ENCODE results near the gene CIROP. TPM values are rescaled to one million over a fixed set of nuclear protein-coding genes. Genes with fewer than 3 reads are reported as not detected.

CIROP gene
- total RNA-seq, 2 donors from 2014 or later = not detected

DNA sequence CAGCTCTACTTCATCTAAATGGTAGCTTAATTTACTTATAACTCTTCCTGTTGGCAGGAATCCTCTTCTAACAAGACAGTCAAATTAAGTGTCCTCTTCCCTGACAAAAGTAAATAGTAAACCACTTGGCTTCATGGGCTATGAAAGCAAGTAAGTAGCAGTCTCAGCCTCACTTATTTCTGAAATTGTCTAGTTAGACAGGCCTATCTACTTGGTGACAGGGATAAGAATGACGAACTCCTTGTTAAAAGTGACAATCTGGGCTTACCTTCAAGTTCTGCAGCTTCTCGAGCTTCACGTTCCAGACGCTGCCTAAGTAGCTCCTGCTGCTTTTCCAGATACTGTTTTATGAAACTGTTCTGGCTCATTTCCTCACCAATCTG, 14.5 kb downstream of the CIROP start:
- Histone ChIP-seq H3K27me3 (no peaks in the 10 kb centered on the region), H3K9me3 (no peaks in the 10 kb centered on the region), H3K4me1 (peaks cover 4% of the 10 kb centered on the region), H3K27ac (no peak overlapping the region), H3K4me3 (no peak overlapping the region), H3K9ac (ENCODE audit: low read depth in 2 of 2, low read length in 2 of 2) (no peak overlapping the region), H3K36me3 (peaks cover 29% of the 10 kb centered on the region)
- DNase-seq = no peak
- TF ChIP-seq, protein P1, sequence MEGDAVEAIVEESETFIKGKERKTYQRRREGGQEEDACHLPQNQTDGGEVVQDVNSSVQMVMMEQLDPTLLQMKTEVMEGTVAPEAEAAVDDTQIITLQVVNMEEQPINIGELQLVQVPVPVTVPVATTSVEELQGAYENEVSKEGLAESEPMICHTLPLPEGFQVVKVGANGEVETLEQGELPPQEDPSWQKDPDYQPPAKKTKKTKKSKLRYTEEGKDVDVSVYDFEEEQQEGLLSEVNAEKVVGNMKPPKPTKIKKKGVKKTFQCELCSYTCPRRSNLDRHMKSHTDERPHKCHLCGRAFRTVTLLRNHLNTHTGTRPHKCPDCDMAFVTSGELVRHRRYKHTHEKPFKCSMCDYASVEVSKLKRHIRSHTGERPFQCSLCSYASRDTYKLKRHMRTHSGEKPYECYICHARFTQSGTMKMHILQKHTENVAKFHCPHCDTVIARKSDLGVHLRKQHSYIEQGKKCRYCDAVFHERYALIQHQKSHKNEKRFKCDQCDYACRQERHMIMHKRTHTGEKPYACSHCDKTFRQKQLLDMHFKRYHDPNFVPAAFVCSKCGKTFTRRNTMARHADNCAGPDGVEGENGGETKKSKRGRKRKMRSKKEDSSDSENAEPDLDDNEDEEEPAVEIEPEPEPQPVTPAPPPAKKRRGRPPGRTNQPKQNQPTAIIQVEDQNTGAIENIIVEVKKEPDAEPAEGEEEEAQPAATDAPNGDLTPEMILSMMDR (IDR thresholded peaks at IDR 0.05) = no peak
- intact Hi-C loops (cut with DNase I) = no loop called here

DNA sequence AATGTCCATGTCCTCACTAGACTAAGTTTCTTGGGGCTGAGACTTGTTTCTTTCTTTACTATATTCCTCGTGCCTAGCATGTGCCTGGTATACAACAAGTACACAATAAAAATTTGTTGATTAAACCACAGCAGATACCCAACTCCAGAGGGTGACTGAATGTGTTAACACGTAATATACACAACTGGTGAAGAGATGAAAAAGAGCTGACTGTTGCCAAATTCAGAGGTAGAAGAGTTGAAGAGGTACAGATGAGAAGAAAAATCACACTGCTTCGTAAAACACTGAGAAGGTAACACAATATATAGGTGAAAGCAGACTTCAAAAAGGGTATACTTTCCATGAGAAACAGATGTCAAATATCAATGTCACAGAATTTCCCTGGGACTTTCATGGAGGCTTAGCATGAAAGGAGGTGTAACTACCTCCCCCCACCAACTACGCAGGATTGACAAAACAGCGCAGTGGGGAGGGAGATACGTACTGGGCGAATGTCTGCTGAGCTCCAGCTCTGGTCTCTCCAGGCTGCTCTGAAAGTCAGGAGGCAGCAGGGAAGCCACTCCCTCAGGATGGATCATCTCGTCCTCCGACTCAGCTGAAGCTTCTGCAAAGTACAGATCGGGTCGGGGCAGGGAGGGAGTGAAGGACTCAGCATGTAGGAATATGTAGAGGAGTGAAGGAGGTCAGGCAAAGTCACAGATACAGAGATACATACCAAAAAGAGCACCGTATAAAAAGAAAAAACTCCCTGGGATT, 15.1 kb downstream of the CIROP start:
- no peak overlapping the region for H3K9ac ChIP-seq (ENCODE audit: low read depth in 2 of 2, low read length in 2 of 2)
- H3K4me3 ChIP-seq = no peak overlapping the region
- intact Hi-C loops (cut with DNase I) = no loop called here
- peaks cover 4% of the 10 kb centered on the region for H3K4me1 ChIP-seq
- DNase-seq = no peak
- TF ChIP-seq, protein P1 (IDR thresholded peaks at IDR 0.05) = no peak
- no peaks in the 10 kb centered on the region for H3K27me3 ChIP-seq
- H3K36me3 ChIP-seq = peaks cover 29% of the 10 kb centered on the region
- H3K9me3 ChIP-seq = no peaks in the 10 kb centered on the region
- no peak overlapping the region for H3K27ac ChIP-seq

DNA sequence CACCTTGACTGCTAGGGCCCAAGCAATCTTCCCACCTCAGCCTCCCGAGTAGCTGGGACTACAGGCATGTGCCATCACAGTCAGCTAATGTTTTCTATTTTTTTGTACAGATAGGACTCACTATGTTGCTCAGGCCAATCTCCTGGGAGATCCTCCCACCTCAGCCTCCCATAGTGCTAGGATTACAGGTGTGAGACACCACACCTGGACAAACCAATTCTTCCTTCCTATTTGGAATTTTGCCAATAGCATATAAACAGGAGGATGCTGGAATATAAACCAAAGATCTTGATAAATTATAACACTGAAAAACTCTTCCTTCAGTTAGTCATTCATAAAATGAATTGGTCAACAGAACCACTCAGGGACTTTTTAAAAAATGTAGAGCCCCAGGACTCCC, 18.2 kb downstream of the CIROP start:
- Histone ChIP-seq H3K9me3 (no peaks in the 10 kb centered on the region), H3K36me3 (peaks cover 33% of the 10 kb centered on the region), H3K9ac (ENCODE audit: low read depth in 2 of 2, low read length in 2 of 2) (no peak overlapping the region), H3K27ac (no peak overlapping the region), H3K4me1 (no peaks in the 10 kb centered on the region), H3K4me3 (no peak overlapping the region), H3K27me3 (no peaks in the 10 kb centered on the region)
- DNase-seq = no peak
- TF ChIP-seq, protein P1 (IDR thresholded peaks at IDR 0.05) = no peak
- intact Hi-C loops (cut with DNase I) = no loop called here

DNA sequence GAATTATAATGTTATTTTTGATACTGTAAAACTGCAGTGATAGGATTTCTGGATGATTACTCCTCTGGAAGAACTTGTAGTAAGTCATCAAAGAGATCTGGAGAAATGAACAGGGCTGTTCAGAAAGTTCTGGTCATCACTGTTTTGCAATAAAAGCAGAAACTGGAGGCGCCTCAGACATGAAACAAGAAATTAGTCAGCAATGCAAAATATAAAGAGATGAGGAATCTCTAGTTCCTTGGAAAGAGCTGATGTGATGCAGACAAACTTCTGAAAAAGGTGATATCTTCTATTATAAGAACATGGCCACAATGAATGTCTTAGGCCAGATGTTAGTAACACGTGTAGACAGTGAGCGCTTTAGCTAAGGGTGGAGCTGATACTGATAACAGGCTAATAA, 19.3 kb downstream of the CIROP start:
- Histone ChIP-seq H3K4me3 (no peak overlapping the region), H3K9me3 (no peaks in the 10 kb centered on the region), H3K27me3 (no peaks in the 10 kb centered on the region), H3K36me3 (peaks cover 36% of the 10 kb centered on the region), H3K27ac (no peak overlapping the region), H3K4me1 (no peaks in the 10 kb centered on the region), H3K9ac (ENCODE audit: low read depth in 2 of 2, low read length in 2 of 2) (no peak overlapping the region)
- intact Hi-C loops (cut with DNase I) = no loop called here
- TF ChIP-seq, protein P1 (IDR thresholded peaks at IDR 0.05) = no peak
- no peak for DNase-seq

DNA sequence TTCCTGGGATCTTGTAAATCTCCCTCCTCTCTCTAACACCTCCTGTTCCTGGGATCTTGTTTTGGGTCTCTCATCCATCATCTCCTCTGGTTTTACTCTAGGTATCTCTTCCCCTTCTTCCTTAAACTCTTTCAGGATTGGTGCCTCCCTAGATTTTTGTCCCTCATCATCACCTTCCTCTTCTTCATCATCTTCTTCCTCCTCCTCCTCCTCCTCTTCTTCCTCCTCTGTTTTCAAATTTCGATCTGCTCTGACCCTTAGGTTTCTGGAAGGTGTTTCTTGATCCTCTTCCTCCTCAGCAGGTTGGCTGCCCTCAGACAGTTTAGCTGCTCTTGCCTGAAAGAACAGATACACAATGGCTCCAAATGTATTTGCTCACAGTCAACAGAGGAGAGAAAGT, 24.3 kb downstream of the CIROP start:
- DNase-seq = no peak
- TF ChIP-seq, protein P1 (IDR thresholded peaks at IDR 0.05) = no peak
- H3K4me3 ChIP-seq = no peak overlapping the region
- no peaks in the 10 kb centered on the region for H3K9me3 ChIP-seq
- intact Hi-C loops (cut with DNase I) = no loop called here
- H3K9ac ChIP-seq (ENCODE audit: low read depth in 2 of 2, low read length in 2 of 2) = no peak overlapping the region
- no peak overlapping the region for H3K27ac ChIP-seq
- H3K36me3 ChIP-seq = peaks cover 55% of the 10 kb centered on the region
- H3K27me3 ChIP-seq = no peaks in the 10 kb centered on the region
- no peaks in the 10 kb centered on the region for H3K4me1 ChIP-seq
